Uterus (tissue), 4 donors: ENCODE data around the gene PCDHA8. TPM values are rescaled to one million over a fixed set of nuclear protein-coding genes. Genes with fewer than 3 reads are reported as not detected.
"Not testable (repeated sequence)": the region's sequence is repeated elsewhere in the genome, so short reads cannot be mapped to it uniquely, and the experiment has no call there.

Experiments used
- DNase-seq, 2 donors: peaks; one replicate each; pipeline ENCODE4 v3.0.0-alpha.2; 2019 to 2020
- H3K27ac ChIP-seq, 2 donors: fragments of 200-600 bp; sonication (generic); 1 replicate in 1 of 2; 2 replicates in 1 of 2; pipeline ENCODE4 v1.5.1; 2016 to 2018
- H3K27me3 ChIP-seq, 2 donors: fragments of 200-600 bp; sonication (generic); one replicate each; pipeline ENCODE4 v1.5.1; 2018 to 2019; ENCODE audit warnings: control low read depth in 1 of 2
- H3K36me3 ChIP-seq, 2 donors: fragments of 200-600 bp; sonication (generic); one replicate each; pipeline ENCODE4 v1.5.1; 2019; ENCODE audit warnings: control low read depth in 1 of 2
- H3K4me1 ChIP-seq, 2 donors: fragments of 200-600 bp; sonication (generic); one replicate each; pipeline ENCODE4 v1.5.1; 2018 to 2019; ENCODE audit warnings: control low read depth in 1 of 2
- H3K4me3 ChIP-seq, 2 donors: fragments of 200-600 bp; sonication (generic); 1 replicate in 1 of 2; 2 replicates in 1 of 2; pipeline ENCODE4 v1.5.1; 2018 to 2019; ENCODE audit warnings: mild to moderate bottlenecking in 1 of 2
- H3K9me3 ChIP-seq, 2 donors: fragments of 200-600 bp; sonication (generic); one replicate each; pipeline ENCODE4 v1.5.1; 2019; ENCODE audit warnings: control low read depth in 1 of 2
- CTCF ChIP-seq, 4 experiments: fragments of 200-600 bp in 2 of 4; fragments of 450-650 bp in 2 of 4; sonication (generic) in 2 of 4; IDR thresholded peaks; one replicate each; pipeline ENCODE4 v1.5.1; 2016 to 2019; ENCODE audit warnings: antibody characterized with exemption in 4 of 4, mild to moderate bottlenecking in 2 of 4, moderate library complexity in 1 of 4
- POLR2A ChIP-seq, 2 donors: fragments of 450-650 bp; IDR thresholded peaks; one replicate each; pipeline ENCODE4 v1.6.1; 2016; ENCODE audit warnings: antibody characterized with exemption in 2 of 2, mild to moderate bottlenecking in 1 of 2, moderate library complexity in 1 of 2
- intact Hi-C: fragments of 100-400 bp; cut with DNase I; formaldehyde crosslinking; loops from one replicate; pipeline ENCODE4 v1.15.1; 2023; ENCODE audit warnings: low total_unique reads
- total RNA-seq, 4 donors: library from RNA; depleted of rRNA in 3 of 4; stranded (reverse); fragments of >200 nt in 3 of 4; gene quantifications; one replicate each; pipeline versions ENCODE4 v1.1.0 to v1.2.4, GENCODE V29; 2014 to 2023
- donor health status: DM: yes; HTN: yes; CAD: no.

Gene PCDHA8
- total RNA-seq, 4 donors from 2014 or later: 1.2 to 1.9 TPM; not detected in 2

- H3K27me3 ChIP-seq: peaks cover 0 to 3% of the 10 kb centered on the region in 2 donors
- H3K27ac ChIP-seq: no peak overlapping the region
Measured at GRCh38 chr5:140835622-140836510, 5.1 kb upstream of the PCDHA8 start.

GRCh38 chr5:140842798-140843733 is 2.1 kb downstream of the PCDHA8 start:
- H3K4me1 ChIP-seq: no peaks in the 10 kb centered on the region
- intact Hi-C loops: no loop called here
- H3K36me3 ChIP-seq: no peaks in the 10 kb centered on the region
- H3K27me3 ChIP-seq: no peaks in the 10 kb centered on the region
- no peak for TF ChIP-seq POLR2A (IDR thresholded peaks at IDR 0.05)
- no peak for TF ChIP-seq CTCF (IDR thresholded peaks at IDR 0.05)
- no peak for DNase-seq
- peaks cover 0 to 6% of the 10 kb centered on the region in 2 donors for H3K9me3 ChIP-seq
- H3K27ac ChIP-seq: no peak overlapping the region
- H3K4me3 ChIP-seq: no peak overlapping the region

More at GRCh38 chr5:140835622-140836510, 5.1 kb upstream of the PCDHA8 start:
- no peak for TF ChIP-seq CTCF (IDR thresholded peaks at IDR 0.05)
- TF ChIP-seq POLR2A (IDR thresholded peaks at IDR 0.05): no peak
- DNase-seq: no peak
- intact Hi-C loops: no loop called here
- Histone ChIP-seq H3K9me3 (peaks cover 0 to 9% of the 10 kb centered on the region in 2 donors), H3K4me1 (no peaks in the 10 kb centered on the region), H3K36me3 (no peaks in the 10 kb centered on the region), H3K4me3 (no peak overlapping the region)

- H3K27me3 ChIP-seq, H3K27ac ChIP-seq, H3K4me3 ChIP-seq, intact Hi-C loops, H3K9me3 ChIP-seq, H3K4me1 ChIP-seq, DNase-seq, H3K36me3 ChIP-seq: not testable (repeated sequence)
Measured at GRCh38 chr5:140848139-140849102, 7.4 kb downstream of the PCDHA8 start, which contains the start of gene PCDHA9. PCDHA9 (plus strand) TSS chr5:140848382; CDS start chr5:140848496, 114 bp downstream.

- H3K27ac ChIP-seq, H3K4me1 ChIP-seq, DNase-seq, H3K9me3 ChIP-seq, H3K27me3 ChIP-seq, intact Hi-C loops, H3K4me3 ChIP-seq, H3K36me3 ChIP-seq: not testable (repeated sequence)
Measured at GRCh38 chr5:140849831-140850634, 9.0 kb downstream of the PCDHA8 start.
